SK-N-SH (cell line): ENCODE data around the gene TFRC.
A peak's percentile ranks its signal among the peaks of the same experiment; 100 is the strongest.
"Not testable (repeated sequence)": the region's sequence is repeated elsewhere in the genome, so short reads cannot be mapped to it uniquely, and the experiment has no call there.

Source experiments
- POLR2AphosphoS5 ChIP-seq: IDR thresholded peaks from 2 replicates; pipeline ENCODE4 v1.6.1; 2012; ENCODE audit warnings: low read depth, low read length
- TAF1 ChIP-seq: IDR thresholded peaks from 2 replicates; pipeline ENCODE4 v1.6.1; 2012; ENCODE audit warnings: low read depth, mild to moderate bottlenecking, low read length, moderate library complexity, borderline replicate concordance
- TF ChIP-seq, protein P1 (sequence below): fragments of 200-600 bp; sonication (generic); IDR thresholded peaks from 2 replicates; pipeline ENCODE4 v1.6.1; 2017; ENCODE audit warnings: antibody characterized with exemption, mild to moderate bottlenecking, moderate library complexity
- TF ChIP-seq, protein P2 (sequence below): IDR thresholded peaks from 2 replicates; pipeline ENCODE4 v1.6.1; 2012; ENCODE audit warnings: mild to moderate bottlenecking, low read depth, low read length, moderate library complexity

- TF ChIP-seq, protein P1, sequence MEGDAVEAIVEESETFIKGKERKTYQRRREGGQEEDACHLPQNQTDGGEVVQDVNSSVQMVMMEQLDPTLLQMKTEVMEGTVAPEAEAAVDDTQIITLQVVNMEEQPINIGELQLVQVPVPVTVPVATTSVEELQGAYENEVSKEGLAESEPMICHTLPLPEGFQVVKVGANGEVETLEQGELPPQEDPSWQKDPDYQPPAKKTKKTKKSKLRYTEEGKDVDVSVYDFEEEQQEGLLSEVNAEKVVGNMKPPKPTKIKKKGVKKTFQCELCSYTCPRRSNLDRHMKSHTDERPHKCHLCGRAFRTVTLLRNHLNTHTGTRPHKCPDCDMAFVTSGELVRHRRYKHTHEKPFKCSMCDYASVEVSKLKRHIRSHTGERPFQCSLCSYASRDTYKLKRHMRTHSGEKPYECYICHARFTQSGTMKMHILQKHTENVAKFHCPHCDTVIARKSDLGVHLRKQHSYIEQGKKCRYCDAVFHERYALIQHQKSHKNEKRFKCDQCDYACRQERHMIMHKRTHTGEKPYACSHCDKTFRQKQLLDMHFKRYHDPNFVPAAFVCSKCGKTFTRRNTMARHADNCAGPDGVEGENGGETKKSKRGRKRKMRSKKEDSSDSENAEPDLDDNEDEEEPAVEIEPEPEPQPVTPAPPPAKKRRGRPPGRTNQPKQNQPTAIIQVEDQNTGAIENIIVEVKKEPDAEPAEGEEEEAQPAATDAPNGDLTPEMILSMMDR = peak; percentile 19; the same call in 1 of the 2 replicates
- TF ChIP-seq POLR2AphosphoS5, TAF1: not testable (repeated sequence)
- TF ChIP-seq, protein P2, sequence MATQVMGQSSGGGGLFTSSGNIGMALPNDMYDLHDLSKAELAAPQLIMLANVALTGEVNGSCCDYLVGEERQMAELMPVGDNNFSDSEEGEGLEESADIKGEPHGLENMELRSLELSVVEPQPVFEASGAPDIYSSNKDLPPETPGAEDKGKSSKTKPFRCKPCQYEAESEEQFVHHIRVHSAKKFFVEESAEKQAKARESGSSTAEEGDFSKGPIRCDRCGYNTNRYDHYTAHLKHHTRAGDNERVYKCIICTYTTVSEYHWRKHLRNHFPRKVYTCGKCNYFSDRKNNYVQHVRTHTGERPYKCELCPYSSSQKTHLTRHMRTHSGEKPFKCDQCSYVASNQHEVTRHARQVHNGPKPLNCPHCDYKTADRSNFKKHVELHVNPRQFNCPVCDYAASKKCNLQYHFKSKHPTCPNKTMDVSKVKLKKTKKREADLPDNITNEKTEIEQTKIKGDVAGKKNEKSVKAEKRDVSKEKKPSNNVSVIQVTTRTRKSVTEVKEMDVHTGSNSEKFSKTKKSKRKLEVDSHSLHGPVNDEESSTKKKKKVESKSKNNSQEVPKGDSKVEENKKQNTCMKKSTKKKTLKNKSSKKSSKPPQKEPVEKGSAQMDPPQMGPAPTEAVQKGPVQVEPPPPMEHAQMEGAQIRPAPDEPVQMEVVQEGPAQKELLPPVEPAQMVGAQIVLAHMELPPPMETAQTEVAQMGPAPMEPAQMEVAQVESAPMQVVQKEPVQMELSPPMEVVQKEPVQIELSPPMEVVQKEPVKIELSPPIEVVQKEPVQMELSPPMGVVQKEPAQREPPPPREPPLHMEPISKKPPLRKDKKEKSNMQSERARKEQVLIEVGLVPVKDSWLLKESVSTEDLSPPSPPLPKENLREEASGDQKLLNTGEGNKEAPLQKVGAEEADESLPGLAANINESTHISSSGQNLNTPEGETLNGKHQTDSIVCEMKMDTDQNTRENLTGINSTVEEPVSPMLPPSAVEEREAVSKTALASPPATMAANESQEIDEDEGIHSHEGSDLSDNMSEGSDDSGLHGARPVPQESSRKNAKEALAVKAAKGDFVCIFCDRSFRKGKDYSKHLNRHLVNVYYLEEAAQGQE = not testable (repeated sequence)
Measured at GRCh38 chr3:196026059-196026458, 55.8 kb downstream of the TFRC start.
